HepG2 (cell line): ENCODE measurements around the gene TOR2A. TPM values are rescaled to one million over a fixed set of nuclear protein-coding genes. Genes with fewer than 3 reads are reported as not detected.

ENCODE experiments used
- ATAC-seq: fragments of 200-7000 bp; cut with Tn5 transposase; 3 replicates; pipeline ENCODE4 v1.9.1; 2020; ENCODE audit warnings: mild to moderate bottlenecking, moderate library complexity
- BruUV-seq: library from RNA; stranded (reverse); fragments of 400-500 nt; replicated peaks from 2 replicates; lab custom pipeline; 2021; lab: Mats Ljungman, UMichigan
- CTCF ChIA-PET: fragments of 300-600 bp; formaldehyde crosslinking; extraction: SDS; loops from one replicate; lab custom pipeline; 2021; ENCODE audit warnings: low total read pairs, inconsistent platforms, low intra/inter-chr PET ratio; lab: Yijun Ruan, JAX
- POLR2A ChIA-PET: fragments of 350-600 bp; sonication (Branson Sonifier 250); formaldehyde crosslinking; loops from one replicate; lab custom pipeline; 2020; ENCODE audit warnings: antibody characterized with exemption, inconsistent platforms; lab: Yijun Ruan, JAX
- DNase-seq: peaks from one replicate; pipeline ENCODE4 v3.0.0-alpha.2; 2015; ENCODE audit warnings: low spot score
- FAIRE-seq: peaks from 3 replicates; lab custom pipeline; 2011; peaks lifted over from hg19 to GRCh38; lab: Jason Lieb, UNC
- H2AFZ ChIP-seq: one replicate; pipeline ENCODE4 v1.6.1; 2011; ENCODE audit warnings: low read length, inconsistent platforms
- H3K27ac ChIP-seq: fragments of 300-600 bp; 3 replicates; pipeline ENCODE4 v1.8.0; 2011; ENCODE audit warnings: mixed run types, mild to moderate bottlenecking, mixed read lengths, low read length, inconsistent platforms; ENCODE audit not compliant: insufficient read depth; ENCODE audit errors: extremely low read length
- H3K27me3 ChIP-seq, 2 experiments: fragments of 200-600 bp in 1 of 2; 2 replicates in 1 of 2; 3 replicates in 1 of 2; pipeline versions ENCODE4 v1.6.0 to v1.8.0; 2011; ENCODE audit warnings: low read length in 2 of 2, mild to moderate bottlenecking in 2 of 2, moderate library complexity in 2 of 2, inconsistent platforms in 1 of 2; ENCODE audit not compliant: insufficient read depth in 2 of 2, control insufficient read depth in 1 of 2
- H3K36me3 ChIP-seq, 2 experiments: fragments of 200-600 bp in 1 of 2; replicated peaks in 1 of 2; 2 replicates in 1 of 2; 3 replicates in 1 of 2; pipeline versions ENCODE4 v1.5.1 to v1.8.0; 2011; ENCODE audit warnings: low read length in 2 of 2, inconsistent platforms in 1 of 2; ENCODE audit not compliant: insufficient read depth in 2 of 2, control insufficient read depth in 1 of 2
- H3K4me1 ChIP-seq: 2 replicates; pipeline ENCODE4 v1.5.1; 2012; ENCODE audit warnings: low read length, inconsistent platforms; ENCODE audit not compliant: insufficient read depth
- H3K4me2 ChIP-seq: 2 replicates; pipeline ENCODE4 v1.6.0; 2011; ENCODE audit warnings: low read depth, low read length, inconsistent platforms
- H3K4me3 ChIP-seq, 3 experiments: fragments of 200-600 bp in 1 of 3; sonication (generic), shearing (Covaris generic) in 1 of 3; replicated peaks in 1 of 3; 2 replicates each; pipeline ENCODE4 v1.5.1; 2011 to 2016; ENCODE audit warnings: low read length in 3 of 3, inconsistent platforms in 2 of 3, low read depth in 2 of 3, mild to moderate bottlenecking in 2 of 3, control low read depth in 1 of 3, mixed read lengths in 1 of 3; ENCODE audit not compliant: insufficient read depth in 1 of 3
- H3K79me2 ChIP-seq: one replicate; pipeline ENCODE4 v1.6.1; 2011; ENCODE audit warnings: low read length, inconsistent platforms; ENCODE audit not compliant: insufficient read depth
- H3K9ac ChIP-seq: 2 replicates; pipeline ENCODE4 v1.6.0; 2011; ENCODE audit warnings: mild to moderate bottlenecking, low read depth, low read length, inconsistent platforms; ENCODE audit not compliant: insufficient read depth
- H3K9me3 ChIP-seq: 2 replicates; pipeline ENCODE4 v1.5.1; 2012; ENCODE audit warnings: mild to moderate bottlenecking, low read length
- H4K20me1 ChIP-seq: 2 replicates; pipeline ENCODE4 v1.6.0; 2011; ENCODE audit warnings: inconsistent platforms, mild to moderate bottlenecking, low read length, moderate library complexity; ENCODE audit not compliant: insufficient read depth
- CBX2 ChIP-seq, 2 experiments: fragments of 200-600 bp in 1 of 2; sonication (generic); formaldehyde crosslinking in 1 of 2; IDR thresholded peaks; 2 replicates each; pipeline versions ENCODE4 v1.7.0 to v1.8.1; 2018 to 2022; ENCODE audit warnings: low read depth in 2 of 2, low read length in 1 of 2, mild to moderate bottlenecking in 1 of 2, missing genetic modification reagents in 1 of 2
- PAF1 ChIP-seq: IDR thresholded peaks from 2 replicates; pipeline ENCODE4 v1.6.1; 2016; ENCODE audit warnings: missing genetic modification reagents, missing compliant biosample characterization
- POLR2AphosphoS5 ChIP-seq: IDR thresholded peaks from 2 replicates; pipeline ENCODE4 v1.6.1; 2012; ENCODE audit warnings: low read depth, low read length
- ZFP62 ChIP-seq: sonication (generic); formaldehyde crosslinking; IDR thresholded peaks from 2 replicates; pipeline ENCODE4 v1.4.0; 2020; ENCODE audit warnings: missing genetic modification reagents
- ZNF263 ChIP-seq: sonication (generic); formaldehyde crosslinking; IDR thresholded peaks from 2 replicates; pipeline ENCODE4 v1.4.0; 2020; ENCODE audit warnings: missing genetic modification reagents
- ZNF281 ChIP-seq: sonication (generic); formaldehyde crosslinking; IDR thresholded peaks from 2 replicates; pipeline ENCODE4 v1.4.0; 2020; ENCODE audit warnings: missing genetic modification reagents, borderline replicate concordance
- WGBS: methylation state at CpG from one replicate; pipeline ENCODE4 v1.1.6; 2017; ENCODE audit warnings: low lambda C conversion rate; 5-methylcytosine and 5-hydroxymethylcytosine counted together
- in situ Hi-C: cut with HindIII; loops from 2 replicates; pipeline ENCODE4 v1.10.0; 2017; ENCODE audit warnings: low pct_unique_long_range_greater_than_20kb; ENCODE audit not compliant: extremely low pct_ligation_motif_present
- intact Hi-C: fragments of 100-400 bp; cut with micrococcal nuclease; formaldehyde crosslinking; loops from one replicate; pipeline ENCODE4 v1.10.0; 2022; ENCODE audit not compliant: unreplicated experiment
- polyA plus RNA-seq, 8 experiments: library from polyadenylated mRNA; depleted of rRNA in 3 of 8; stranded (reverse) in 7 of 8; unstranded in 1 of 8; fragments of >200 nt; fragmentation: Illumina TruSeq in 4 of 8; extraction: Trizol in 4 of 8; gene quantifications; 2 replicates each; pipeline versions ENCODE4 v1.2.1 to v1.2.3, GENCODE V29; 2011 to 2016; ENCODE audit warnings: low read depth in 4 of 8, missing spikeins in 1 of 8, mixed read lengths in 1 of 8; ENCODE audit not compliant: insufficient read depth in 1 of 8
- total RNA-seq, 5 experiments: library from RNA; depleted of rRNA; stranded (reverse); fragments of >200 nt; fragmentation: Illumina TruSeq; extraction: Trizol; gene quantifications; 2 replicates each; pipeline ENCODE4 v1.2.3, GENCODE V29; 2016; ENCODE audit warnings: low read depth in 1 of 5

Gene TOR2A
- total and polyA plus RNA-seq, 2 of the 13 experiments (the other 11 are each of a cell fraction or from before 2014, with no cell fraction given) = 3.5 to 7.2 TPM

DNA sequence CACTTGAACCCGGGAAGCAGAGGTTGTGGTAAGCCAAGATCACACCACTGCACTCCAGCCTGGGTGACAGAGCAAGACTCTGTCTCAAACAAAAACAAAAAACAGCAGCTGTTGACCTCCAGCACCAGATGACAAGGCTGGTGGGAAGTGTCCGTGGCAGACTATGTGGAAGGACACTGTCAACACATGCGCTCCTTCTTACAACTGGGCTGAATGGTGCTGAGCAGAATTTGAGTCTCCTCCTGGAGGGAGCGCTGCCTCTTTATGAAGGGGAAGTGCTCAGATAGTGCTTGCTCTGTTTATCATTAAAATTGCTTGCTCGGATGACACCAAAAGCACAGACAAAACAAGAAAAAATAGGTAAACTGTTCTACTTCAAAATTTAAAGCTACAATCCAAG lies 37.5 kb downstream of the TOR2A start:
- Histone ChIP-seq H3K9me3 (no peaks in the 10 kb centered on the region), H3K27me3 (no peaks in the 10 kb centered on the region), H3K4me2 (no peak overlapping the region), H2AFZ (no peak overlapping the region), H4K20me1 (no peaks in the 10 kb centered on the region), H3K36me3 (no peaks in the 10 kb centered on the region), H3K4me1 (peaks cover 10% of the 10 kb centered on the region; the same call in 1 of the 2 replicates), H3K79me2 (no peaks in the 10 kb centered on the region), H3K9ac (no peak overlapping the region), H3K4me3 (no peak overlapping the region), H3K27ac (no peak overlapping the region)
- intact Hi-C loops = no loop called here
- in situ Hi-C loops = no loop called here
- no TSS peak for BruUV-seq
- CTCF ChIA-PET = no interaction called here
- 53% methylated on average over 5 of the region's 5 CpGs for WGBS
- POLR2A ChIA-PET = no interaction called here
- FAIRE-seq = no peak
- DNase-seq = no peak
- ATAC-seq = no peak
- TF ChIP-seq ZNF263 (CRISPR knock-in tag) (no peak), POLR2AphosphoS5 (no peak), ZNF281 (no peak), PAF1 (no peak), CBX2 (IDR thresholded peaks at IDR 0.05; ENCODE audit: low read depth, low read length) (no peak), CBX2 (CRISPR knock-in tag; IDR thresholded peaks at IDR 0.05; ENCODE audit: low read depth) (no peak), ZFP62 (CRISPR knock-in tag) (no peak)
